Measurements from ENCODE around the gene DLX6.

DNA sequence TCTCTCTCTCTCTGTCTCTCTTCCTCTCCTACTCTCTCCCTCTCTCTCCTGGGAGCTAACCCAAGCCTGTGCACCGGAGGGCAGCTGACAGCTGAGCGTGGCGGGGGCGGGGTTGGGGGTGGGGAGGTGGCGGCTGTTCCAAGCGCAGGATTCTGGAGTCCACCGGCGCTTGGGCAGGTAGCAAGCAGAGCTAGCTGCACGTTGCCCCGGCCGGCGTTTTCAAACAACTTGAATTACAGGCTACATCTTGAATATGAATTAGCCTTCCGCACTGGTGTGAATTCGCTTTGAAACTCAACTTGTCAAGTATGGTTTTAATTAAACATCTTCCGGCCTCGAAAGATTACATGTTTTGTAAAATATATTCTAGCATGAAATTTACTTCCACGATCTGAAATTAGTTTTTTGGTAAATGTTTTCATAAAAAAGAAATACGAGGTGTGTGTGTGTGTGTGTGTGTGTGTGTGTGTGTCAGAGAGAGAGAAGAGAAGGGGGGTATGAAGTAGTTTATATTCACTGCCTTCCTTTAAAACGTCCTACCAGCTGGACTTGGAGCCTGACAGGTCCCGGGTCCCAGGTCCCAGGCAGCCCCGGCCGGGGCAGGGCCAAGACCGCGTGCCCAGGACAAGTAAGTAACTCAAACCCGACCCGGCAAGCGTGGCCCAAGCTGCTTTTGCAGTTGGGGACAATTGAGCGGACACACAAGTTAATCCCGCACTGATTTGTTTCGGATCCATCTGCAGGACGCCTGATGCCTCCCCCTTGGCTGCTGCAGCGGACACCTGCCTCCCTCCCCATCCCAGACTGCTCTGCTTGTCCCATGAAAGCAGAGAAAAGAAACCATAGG is 9.0 kb upstream of the DLX6 start:
- TF ChIP-seq, protein P1, sequence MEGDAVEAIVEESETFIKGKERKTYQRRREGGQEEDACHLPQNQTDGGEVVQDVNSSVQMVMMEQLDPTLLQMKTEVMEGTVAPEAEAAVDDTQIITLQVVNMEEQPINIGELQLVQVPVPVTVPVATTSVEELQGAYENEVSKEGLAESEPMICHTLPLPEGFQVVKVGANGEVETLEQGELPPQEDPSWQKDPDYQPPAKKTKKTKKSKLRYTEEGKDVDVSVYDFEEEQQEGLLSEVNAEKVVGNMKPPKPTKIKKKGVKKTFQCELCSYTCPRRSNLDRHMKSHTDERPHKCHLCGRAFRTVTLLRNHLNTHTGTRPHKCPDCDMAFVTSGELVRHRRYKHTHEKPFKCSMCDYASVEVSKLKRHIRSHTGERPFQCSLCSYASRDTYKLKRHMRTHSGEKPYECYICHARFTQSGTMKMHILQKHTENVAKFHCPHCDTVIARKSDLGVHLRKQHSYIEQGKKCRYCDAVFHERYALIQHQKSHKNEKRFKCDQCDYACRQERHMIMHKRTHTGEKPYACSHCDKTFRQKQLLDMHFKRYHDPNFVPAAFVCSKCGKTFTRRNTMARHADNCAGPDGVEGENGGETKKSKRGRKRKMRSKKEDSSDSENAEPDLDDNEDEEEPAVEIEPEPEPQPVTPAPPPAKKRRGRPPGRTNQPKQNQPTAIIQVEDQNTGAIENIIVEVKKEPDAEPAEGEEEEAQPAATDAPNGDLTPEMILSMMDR (IDR thresholded peaks at IDR 0.05; ENCODE audit: low read depth, low read length) = no peak
- TF ChIP-seq EZH2phosphoT487 (IDR thresholded peaks at IDR 0.05; ENCODE audit: low read depth) = no peak

Measured in OCI-LY3 (cell line).